ENCODE measurements around the gene GPR146.
"Not testable (repeated sequence)": the region's sequence is repeated elsewhere in the genome, so short reads cannot be mapped to it uniquely, and the experiment has no call there.

GPR146 gene

DNA sequence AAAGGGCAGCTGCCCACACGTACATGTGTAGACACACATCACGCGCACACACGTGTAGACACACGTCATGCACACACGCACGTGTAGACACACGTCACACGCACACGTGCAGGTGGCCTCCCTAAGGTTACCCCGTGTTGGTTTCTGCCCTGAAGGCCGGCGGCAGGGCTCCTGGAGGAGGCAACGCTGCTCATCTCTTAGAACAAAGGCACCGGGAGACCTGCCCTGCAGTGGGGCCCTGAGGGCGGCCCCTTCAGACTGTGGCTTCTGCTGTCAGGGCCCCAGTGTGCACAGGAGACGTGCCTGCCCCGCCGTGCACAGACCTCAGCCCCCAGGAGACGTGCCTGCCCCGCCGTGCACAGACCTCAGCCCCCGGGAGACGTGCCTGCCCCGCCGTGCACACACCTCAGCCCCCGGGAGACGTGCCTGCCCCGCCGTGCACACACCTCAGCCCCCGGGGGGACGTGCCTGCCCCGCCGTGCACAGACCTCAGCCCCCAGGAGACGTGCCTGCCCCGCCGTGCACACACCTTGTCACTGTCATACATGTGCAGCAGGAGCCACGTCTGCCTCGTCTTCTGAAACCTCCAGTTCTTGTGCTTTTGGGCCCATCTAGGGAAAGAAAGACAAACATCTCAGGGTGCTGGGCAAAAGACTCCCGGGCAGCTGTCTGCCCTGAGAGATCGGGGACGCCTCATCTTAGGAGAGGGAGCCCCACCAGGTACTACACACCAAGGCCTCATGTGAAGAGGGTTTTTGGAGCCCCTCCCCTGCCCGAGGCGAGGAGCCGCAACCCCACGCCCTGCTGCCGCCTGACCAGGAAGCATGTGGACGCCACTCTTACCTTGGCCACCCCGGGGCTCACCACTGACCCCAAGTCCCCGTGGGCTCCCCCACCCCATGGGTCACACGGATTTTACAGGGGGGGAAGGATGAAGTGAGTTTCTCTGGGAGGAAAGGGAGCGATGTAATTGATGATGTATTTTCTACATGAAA lies 44.1 kb upstream of the GPR146 start:
- Histone ChIP-seq H3K27ac (ENCODE audit: low read depth, low read length, poor library complexity, severe bottlenecking) (peak overlapping the region; percentile 89), H3K4me2 (ENCODE audit: low read length) (peak overlapping the region; percentile 26; the same call in 1 of the 2 replicates), H3F3A (ENCODE audit: insufficient read depth, low read length) (no peaks in the 10 kb centered on the region; the same call in 1 of the 2 replicates), H3K4me3 (ENCODE audit: low read depth, low read length, poor library complexity, severe bottlenecking) (peak overlapping the region; percentile 9), H3K4me1 (ENCODE audit: insufficient read depth, low read length, severe bottlenecking) (peaks cover 71% of the 10 kb centered on the region), H3K9me2 (ENCODE audit: low read depth, low read length) (no peaks in the 10 kb centered on the region), H3K27me3 (ENCODE audit: insufficient read depth, low read length) (no peaks in the 10 kb centered on the region), H3K9ac (ENCODE audit: low read length) (peak overlapping the region; percentile 37; the same call in 1 of the 2 replicates), H3K9me3 (ENCODE audit: low read length) (no peaks in the 10 kb centered on the region), H3K36me3 (ENCODE audit: insufficient read depth, low read length) (peaks cover 5% of the 10 kb centered on the region; the same call in 1 of the 2 replicates), H3K79me2 (ENCODE audit: insufficient read depth, low read length) (no peaks in the 10 kb centered on the region), H4K20me1 (ENCODE audit: insufficient read depth, low read length) (no peaks in the 10 kb centered on the region), H2AFZ (ENCODE audit: low read length) (no peak overlapping the region)
- no peak for TF ChIP-seq EZH2 (IDR thresholded peaks at IDR 0.05; ENCODE audit: borderline replicate concordance, low read length)
- TF ChIP-seq, protein P1, sequence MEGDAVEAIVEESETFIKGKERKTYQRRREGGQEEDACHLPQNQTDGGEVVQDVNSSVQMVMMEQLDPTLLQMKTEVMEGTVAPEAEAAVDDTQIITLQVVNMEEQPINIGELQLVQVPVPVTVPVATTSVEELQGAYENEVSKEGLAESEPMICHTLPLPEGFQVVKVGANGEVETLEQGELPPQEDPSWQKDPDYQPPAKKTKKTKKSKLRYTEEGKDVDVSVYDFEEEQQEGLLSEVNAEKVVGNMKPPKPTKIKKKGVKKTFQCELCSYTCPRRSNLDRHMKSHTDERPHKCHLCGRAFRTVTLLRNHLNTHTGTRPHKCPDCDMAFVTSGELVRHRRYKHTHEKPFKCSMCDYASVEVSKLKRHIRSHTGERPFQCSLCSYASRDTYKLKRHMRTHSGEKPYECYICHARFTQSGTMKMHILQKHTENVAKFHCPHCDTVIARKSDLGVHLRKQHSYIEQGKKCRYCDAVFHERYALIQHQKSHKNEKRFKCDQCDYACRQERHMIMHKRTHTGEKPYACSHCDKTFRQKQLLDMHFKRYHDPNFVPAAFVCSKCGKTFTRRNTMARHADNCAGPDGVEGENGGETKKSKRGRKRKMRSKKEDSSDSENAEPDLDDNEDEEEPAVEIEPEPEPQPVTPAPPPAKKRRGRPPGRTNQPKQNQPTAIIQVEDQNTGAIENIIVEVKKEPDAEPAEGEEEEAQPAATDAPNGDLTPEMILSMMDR (IDR thresholded peaks at IDR 0.05; ENCODE audit: low read length) = no peak

DNA sequence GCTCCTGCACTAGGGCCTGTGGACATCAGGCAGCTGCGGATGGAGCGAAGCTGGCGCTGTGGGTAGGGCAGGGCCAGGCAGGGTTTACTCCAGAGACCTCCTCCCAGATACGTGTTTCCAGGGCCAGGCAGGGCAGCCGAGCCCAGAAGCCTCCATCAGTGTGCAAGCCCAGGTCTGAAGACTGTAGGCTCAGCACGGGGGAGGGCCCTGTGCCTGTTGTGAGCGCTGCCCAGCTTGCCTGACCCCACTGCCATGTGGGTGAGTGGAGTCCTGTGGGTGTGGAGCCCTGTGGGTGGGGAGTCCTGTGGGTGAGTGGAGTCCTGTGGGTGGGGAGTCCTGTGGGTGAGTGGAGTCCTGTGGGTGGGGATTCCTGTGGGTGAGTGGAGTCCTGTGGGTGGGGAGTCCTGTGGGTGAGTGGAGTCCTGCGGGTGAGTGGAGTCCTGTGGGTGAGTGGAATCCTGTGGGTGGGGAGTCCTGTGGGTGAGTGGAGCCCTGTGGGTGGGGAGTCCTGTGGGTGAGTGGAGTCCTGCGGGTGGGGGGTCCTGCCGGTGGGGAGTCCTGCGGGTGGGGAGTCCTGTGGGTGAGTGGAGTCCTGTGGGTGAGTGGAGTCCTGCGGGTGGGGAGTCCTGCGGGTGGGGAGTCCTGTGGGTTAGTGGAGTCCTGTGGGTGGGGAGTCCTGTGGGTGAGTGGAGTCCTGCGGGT lies 43.1 kb upstream of the GPR146 start:
- not testable (repeated sequence) for H3F3A ChIP-seq (ENCODE audit: insufficient read depth, low read length); H4K20me1 ChIP-seq (ENCODE audit: insufficient read depth, low read length); H3K27me3 ChIP-seq (ENCODE audit: insufficient read depth, low read length); H3K9me3 ChIP-seq (ENCODE audit: low read length); H3K9me2 ChIP-seq (ENCODE audit: low read depth, low read length); H3K4me3 ChIP-seq (ENCODE audit: low read depth, low read length, poor library complexity, severe bottlenecking); H3K79me2 ChIP-seq (ENCODE audit: insufficient read depth, low read length); H3K4me2 ChIP-seq (ENCODE audit: low read length); H2AFZ ChIP-seq (ENCODE audit: low read length); H3K36me3 ChIP-seq (ENCODE audit: insufficient read depth, low read length)
- Histone ChIP-seq H3K9ac (ENCODE audit: low read length) (peak overlapping the region; percentile 37; the same call in 1 of the 2 replicates), H3K4me1 (ENCODE audit: insufficient read depth, low read length, severe bottlenecking) (peaks cover 61% of the 10 kb centered on the region), H3K27ac (ENCODE audit: low read depth, low read length, poor library complexity, severe bottlenecking) (peak overlapping the region; percentile 89)

DNA sequence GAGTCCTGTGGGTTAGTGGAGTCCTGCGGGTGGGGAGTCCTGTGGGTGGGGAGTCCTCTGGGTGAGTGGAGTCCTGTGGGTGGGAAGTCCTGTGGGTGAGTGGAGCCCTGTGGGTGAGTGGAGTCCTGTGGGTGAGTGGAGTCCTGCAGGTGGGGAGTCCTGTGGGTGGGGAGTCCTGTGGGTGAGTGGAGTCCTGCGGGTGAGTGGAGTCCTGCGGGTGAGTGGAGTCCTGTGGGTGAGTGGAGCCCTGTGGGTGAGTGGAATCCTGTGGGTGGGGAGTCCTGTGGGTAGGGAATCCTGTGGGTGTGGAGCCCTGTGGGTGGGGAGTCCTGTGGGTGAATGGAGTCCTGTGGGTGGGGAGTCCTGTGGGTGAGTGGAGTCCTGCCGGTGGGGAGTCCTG lies 42.3 kb upstream of the GPR146 start:
- H3K4me2 ChIP-seq (ENCODE audit: low read length); H3K9me3 ChIP-seq (ENCODE audit: low read length); H3K36me3 ChIP-seq (ENCODE audit: insufficient read depth, low read length); H3F3A ChIP-seq (ENCODE audit: insufficient read depth, low read length); H3K9ac ChIP-seq (ENCODE audit: low read length); H3K4me3 ChIP-seq (ENCODE audit: low read depth, low read length, poor library complexity, severe bottlenecking); H3K27me3 ChIP-seq (ENCODE audit: insufficient read depth, low read length); H3K79me2 ChIP-seq (ENCODE audit: insufficient read depth, low read length); H3K9me2 ChIP-seq (ENCODE audit: low read depth, low read length); H2AFZ ChIP-seq (ENCODE audit: low read length); H4K20me1 ChIP-seq (ENCODE audit: insufficient read depth, low read length): not testable (repeated sequence)
- Histone ChIP-seq H3K4me1 (ENCODE audit: insufficient read depth, low read length, severe bottlenecking) (peaks cover 53% of the 10 kb centered on the region), H3K27ac (ENCODE audit: low read depth, low read length, poor library complexity, severe bottlenecking) (peak overlapping the region; percentile 11)

DNA sequence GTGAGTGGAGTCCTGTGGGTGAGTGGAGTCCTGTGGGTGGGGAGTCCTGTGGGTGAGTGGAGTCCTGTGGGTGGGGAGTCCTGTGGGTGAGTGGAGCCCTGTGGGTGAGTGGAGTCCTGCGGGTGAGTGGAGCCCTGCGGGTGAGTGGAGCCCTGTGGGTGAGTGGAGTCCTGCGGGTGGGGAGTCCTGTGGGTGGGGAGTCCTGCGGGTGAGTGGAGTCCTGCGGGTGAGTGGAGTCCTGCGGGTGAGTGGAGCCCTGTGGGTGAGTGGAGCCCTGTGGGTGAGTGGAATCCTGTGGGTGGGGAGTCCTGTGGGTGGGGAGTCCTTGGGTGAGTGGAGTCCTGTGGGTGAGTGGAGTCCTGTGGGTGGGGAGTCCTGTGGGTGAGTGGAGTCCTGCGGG lies 41.9 kb upstream of the GPR146 start:
- not testable (repeated sequence) for H3K4me2 ChIP-seq (ENCODE audit: low read length); H2AFZ ChIP-seq (ENCODE audit: low read length); H3F3A ChIP-seq (ENCODE audit: insufficient read depth, low read length); H3K36me3 ChIP-seq (ENCODE audit: insufficient read depth, low read length); H4K20me1 ChIP-seq (ENCODE audit: insufficient read depth, low read length); H3K9me2 ChIP-seq (ENCODE audit: low read depth, low read length); H3K4me3 ChIP-seq (ENCODE audit: low read depth, low read length, poor library complexity, severe bottlenecking); H3K79me2 ChIP-seq (ENCODE audit: insufficient read depth, low read length); H3K9me3 ChIP-seq (ENCODE audit: low read length); H3K9ac ChIP-seq (ENCODE audit: low read length); H3K27me3 ChIP-seq (ENCODE audit: insufficient read depth, low read length)
- Histone ChIP-seq H3K4me1 (ENCODE audit: insufficient read depth, low read length, severe bottlenecking) (peaks cover 49% of the 10 kb centered on the region), H3K27ac (ENCODE audit: low read depth, low read length, poor library complexity, severe bottlenecking) (peak overlapping the region; percentile 11)
